Mammary epithelial cell (primary cell): Measurements from ENCODE around the gene TLX2.

Source experiments
- EZH2 ChIP-seq: IDR thresholded peaks from 2 replicates; pipeline ENCODE4 v1.6.1; 2012; ENCODE audit warnings: low read length, inconsistent platforms, borderline replicate concordance
- TF ChIP-seq, protein P1 (sequence below), 2 donors: IDR thresholded peaks in 1 of 2; conservative IDR thresholded peaks in 1 of 2; 2 replicates each; pipeline ENCODE4 v1.5.1; 2011 to 2012; ENCODE audit warnings: inconsistent platforms in 2 of 2, low read length in 2 of 2, mild to moderate bottlenecking in 2 of 2, control low read depth in 1 of 2, low read depth in 1 of 2; ENCODE audit not compliant: insufficient read depth in 1 of 2; ENCODE audit errors: extremely low read depth in 1 of 2

DNA sequence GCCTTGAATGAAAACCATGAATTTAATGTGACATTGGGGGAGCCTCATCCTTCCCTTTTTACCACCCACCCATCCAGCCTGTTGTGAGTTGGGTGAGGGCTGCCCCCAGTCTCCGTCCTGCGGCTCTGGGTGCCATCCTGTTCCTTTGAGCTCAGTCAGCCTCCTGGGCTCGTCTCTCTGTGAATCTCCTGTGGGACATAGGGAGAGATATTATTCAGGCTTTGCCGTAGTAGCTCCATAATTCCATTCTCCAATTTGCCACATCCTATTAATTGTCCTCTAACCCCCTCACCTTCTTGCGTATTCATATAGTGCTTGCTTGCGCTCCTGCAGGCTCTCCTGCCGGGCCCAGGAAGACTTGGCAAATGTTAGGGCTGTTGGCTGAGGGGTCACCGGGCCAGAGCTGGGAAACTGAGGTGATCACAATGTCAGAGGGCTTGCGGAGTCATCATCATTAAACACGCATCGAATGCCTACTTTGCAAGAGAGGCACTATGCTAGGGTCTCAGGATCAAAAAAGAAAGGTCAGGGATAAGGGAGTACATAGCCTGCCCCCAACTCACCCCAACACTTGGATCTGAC lies 12.5 kb downstream of the TLX2 start:
- TF ChIP-seq, protein P1, sequence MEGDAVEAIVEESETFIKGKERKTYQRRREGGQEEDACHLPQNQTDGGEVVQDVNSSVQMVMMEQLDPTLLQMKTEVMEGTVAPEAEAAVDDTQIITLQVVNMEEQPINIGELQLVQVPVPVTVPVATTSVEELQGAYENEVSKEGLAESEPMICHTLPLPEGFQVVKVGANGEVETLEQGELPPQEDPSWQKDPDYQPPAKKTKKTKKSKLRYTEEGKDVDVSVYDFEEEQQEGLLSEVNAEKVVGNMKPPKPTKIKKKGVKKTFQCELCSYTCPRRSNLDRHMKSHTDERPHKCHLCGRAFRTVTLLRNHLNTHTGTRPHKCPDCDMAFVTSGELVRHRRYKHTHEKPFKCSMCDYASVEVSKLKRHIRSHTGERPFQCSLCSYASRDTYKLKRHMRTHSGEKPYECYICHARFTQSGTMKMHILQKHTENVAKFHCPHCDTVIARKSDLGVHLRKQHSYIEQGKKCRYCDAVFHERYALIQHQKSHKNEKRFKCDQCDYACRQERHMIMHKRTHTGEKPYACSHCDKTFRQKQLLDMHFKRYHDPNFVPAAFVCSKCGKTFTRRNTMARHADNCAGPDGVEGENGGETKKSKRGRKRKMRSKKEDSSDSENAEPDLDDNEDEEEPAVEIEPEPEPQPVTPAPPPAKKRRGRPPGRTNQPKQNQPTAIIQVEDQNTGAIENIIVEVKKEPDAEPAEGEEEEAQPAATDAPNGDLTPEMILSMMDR (conservative IDR thresholded peaks at IDR 0.05 in 1 of 2, IDR thresholded peaks at IDR 0.05 in 1 of 2; ENCODE audit: extremely low read depth in 1 of 2, insufficient read depth in 1 of 2, low read depth in 1 of 2, low read length in 2 of 2): no peak
- no peak for TF ChIP-seq EZH2
